HepG2 (cell line): ENCODE data around the gene CYP4F12. TPM values are rescaled to one million over a fixed set of nuclear protein-coding genes. Genes with fewer than 3 reads are reported as not detected.

Experiments used
- polyA plus RNA-seq, 8 experiments: library from polyadenylated mRNA; depleted of rRNA in 3 of 8; stranded (reverse) in 7 of 8; unstranded in 1 of 8; fragments of >200 nt; fragmentation: Illumina TruSeq in 4 of 8; extraction: Trizol in 4 of 8; gene quantifications; 2 replicates each; pipeline versions ENCODE4 v1.2.1 to v1.2.3, GENCODE V29; 2011 to 2016; ENCODE audit warnings: low read depth in 4 of 8, missing spikeins in 1 of 8, mixed read lengths in 1 of 8; ENCODE audit not compliant: insufficient read depth in 1 of 8
- total RNA-seq, 5 experiments: library from RNA; depleted of rRNA; stranded (reverse); fragments of >200 nt; fragmentation: Illumina TruSeq; extraction: Trizol; gene quantifications; 2 replicates each; pipeline ENCODE4 v1.2.3, GENCODE V29; 2016; ENCODE audit warnings: low read depth in 1 of 5

CYP4F12 gene
- total and polyA plus RNA-seq, 2 of the 13 experiments (the other 11 are each of a cell fraction or from before 2014, with no cell fraction given) = 29.9 to 30.8 TPM

Other genes with a start within 250 kb of the CYP4F12 start
- 4.7 and 5.1 TPM in 2 replicates for gene WIZ, start 223.1 kb upstream of the CYP4F12 start, total RNA-seq (2016; rRNA removed; fragmentation: Illumina TruSeq; extraction: Trizol)
- 4.8 and 6.3 TPM in 2 replicates for gene WIZ, start 223.1 kb upstream of the CYP4F12 start, polyA plus RNA-seq (2011; rRNA removed)
- not detected in 2 replicates for gene RASAL3, start 208.5 kb upstream of the CYP4F12 start, total RNA-seq (2016; rRNA removed; fragmentation: Illumina TruSeq; extraction: Trizol)
- not detected in 2 replicates for gene RASAL3, start 208.5 kb upstream of the CYP4F12 start, polyA plus RNA-seq (2011; rRNA removed)
- gene PGLYRP2, start 193.6 kb upstream of the CYP4F12 start, total RNA-seq (2016; rRNA removed; fragmentation: Illumina TruSeq; extraction: Trizol) = 0.49 and 1.0 TPM in 2 replicates
- 0.04 and 0.35 TPM in 2 replicates for gene PGLYRP2, start 193.6 kb upstream of the CYP4F12 start, polyA plus RNA-seq (2011; rRNA removed)
- gene CYP4F22, start 164.6 kb upstream of the CYP4F12 start, total RNA-seq (2016; rRNA removed; fragmentation: Illumina TruSeq; extraction: Trizol) = not detected in 2 replicates
- gene CYP4F22, start 164.6 kb upstream of the CYP4F12 start, polyA plus RNA-seq (2011; rRNA removed) = 0.05 and 0.09 TPM in 2 replicates
- not detected in 2 replicates for gene CYP4F8, start 57.9 kb upstream of the CYP4F12 start, total RNA-seq (2016; rRNA removed; fragmentation: Illumina TruSeq; extraction: Trizol)
- not detected in 2 replicates for gene CYP4F8, start 57.9 kb upstream of the CYP4F12 start, polyA plus RNA-seq (2011; rRNA removed)
- gene CYP4F3, start 32.2 kb upstream of the CYP4F12 start, total RNA-seq (2016; rRNA removed; fragmentation: Illumina TruSeq; extraction: Trizol) = 5.6 and 17.8 TPM in 2 replicates
- gene CYP4F3, start 32.2 kb upstream of the CYP4F12 start, polyA plus RNA-seq (2011; rRNA removed) = 22.8 and 36.6 TPM in 2 replicates
- not detected in 2 replicates for gene OR10H2, start 54.9 kb downstream of the CYP4F12 start, total RNA-seq (2016; rRNA removed; fragmentation: Illumina TruSeq; extraction: Trizol)
- not detected in 2 replicates for gene OR10H2, start 54.9 kb downstream of the CYP4F12 start, polyA plus RNA-seq (2011; rRNA removed)
- not detected in 2 replicates for gene OR10H3, start 64.9 kb downstream of the CYP4F12 start, total RNA-seq (2016; rRNA removed; fragmentation: Illumina TruSeq; extraction: Trizol)
- not detected in 2 replicates for gene OR10H3, start 64.9 kb downstream of the CYP4F12 start, polyA plus RNA-seq (2011; rRNA removed)
- not detected in 2 replicates for gene OR10H5, start 114.6 kb downstream of the CYP4F12 start, total RNA-seq (2016; rRNA removed; fragmentation: Illumina TruSeq; extraction: Trizol)
- gene OR10H5, start 114.6 kb downstream of the CYP4F12 start, polyA plus RNA-seq (2011; rRNA removed) = not detected in 2 replicates
- not detected in 2 replicates for gene OR10H1, start 142.6 kb downstream of the CYP4F12 start, total RNA-seq (2016; rRNA removed; fragmentation: Illumina TruSeq; extraction: Trizol)
- gene OR10H1, start 142.6 kb downstream of the CYP4F12 start, polyA plus RNA-seq (2011; rRNA removed) = not detected in 2 replicates
- gene CYP4F2, start 225.0 kb downstream of the CYP4F12 start, total RNA-seq (2016; rRNA removed; fragmentation: Illumina TruSeq; extraction: Trizol) = 0.42 and 3.7 TPM in 2 replicates
- 3.9 and 9.7 TPM in 2 replicates for gene CYP4F2, start 225.0 kb downstream of the CYP4F12 start, polyA plus RNA-seq (2011; rRNA removed)